Skeletal muscle cell (primary cell): ENCODE measurements around the gene TMEM169.
"Not testable (repeated sequence)": the region's sequence is repeated elsewhere in the genome, so short reads cannot be mapped to it uniquely, and the experiment has no call there.

Experiments used
- DNase-seq: peaks from one replicate; pipeline ENCODE4 v3.0.0-alpha.2; 2010; ENCODE audit warnings: low read depth
- H3K4me3 ChIP-seq: 2 replicates; pipeline ENCODE4 v1.5.1; 2011; ENCODE audit warnings: low read depth, mild to moderate bottlenecking, control low read depth, low read length, moderate library complexity

Gene TMEM169

DNA sequence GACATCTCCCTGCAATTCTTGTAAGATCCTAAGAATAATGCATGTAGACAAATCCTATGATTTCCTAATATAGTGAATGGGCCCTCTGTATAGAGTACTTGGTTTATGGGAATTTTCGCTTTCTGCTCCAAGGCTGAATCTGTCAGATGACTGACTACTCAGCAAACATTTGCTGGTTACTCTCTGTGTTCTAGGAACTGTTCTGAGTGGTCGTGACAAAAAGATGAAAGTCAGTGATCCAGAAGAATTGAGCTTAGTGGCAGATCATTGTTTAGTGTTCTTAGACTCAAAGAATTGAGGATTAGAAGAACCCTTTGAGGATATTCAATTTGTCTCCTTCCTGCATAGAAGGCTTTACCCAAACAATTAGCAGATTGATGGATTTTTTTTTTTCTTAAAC is 37.4 kb downstream of the TMEM169 start:
- no peak overlapping the region for H3K4me3 ChIP-seq
- no peak for DNase-seq

DNA sequence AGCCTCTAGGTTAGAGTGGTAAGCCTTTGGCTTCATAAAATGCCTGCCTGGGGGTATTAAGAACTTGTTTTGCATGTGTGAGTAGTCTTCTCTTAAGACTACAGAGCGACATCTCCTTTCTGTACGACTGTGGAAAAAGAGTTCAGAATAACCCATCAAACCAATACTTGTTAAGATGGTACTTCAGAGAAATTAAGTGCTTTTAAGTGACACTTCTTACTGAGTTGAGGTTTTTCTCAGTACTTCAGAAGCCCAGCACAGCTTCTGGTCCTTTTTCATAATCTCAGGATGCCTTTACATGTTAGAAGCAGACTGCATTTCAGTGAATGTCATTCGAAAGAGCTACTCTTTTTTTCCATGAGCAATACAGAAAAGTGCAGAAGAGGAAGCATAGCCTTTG is 38.3 kb downstream of the TMEM169 start:
- no peak for DNase-seq
- no peak overlapping the region for H3K4me3 ChIP-seq

DNA sequence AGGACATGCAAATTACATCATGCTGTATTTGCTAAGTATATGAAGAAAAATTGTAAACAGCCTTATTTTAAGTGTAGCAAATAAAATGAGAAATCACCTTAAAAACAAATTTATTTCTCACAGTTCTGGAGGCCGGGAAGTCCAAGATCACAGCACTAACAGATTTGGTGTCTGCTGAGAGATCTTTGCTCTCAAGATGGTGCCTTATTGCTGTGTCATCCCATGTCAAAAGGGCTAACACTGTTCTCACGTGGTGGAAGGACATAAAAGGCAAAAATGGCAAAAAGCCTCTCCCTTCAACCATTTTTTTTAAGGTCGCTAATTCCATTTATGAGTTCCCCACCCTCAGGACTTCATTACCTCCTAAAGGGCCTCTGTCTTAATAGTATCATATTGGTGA is 39.5 kb downstream of the TMEM169 start:
- H3K4me3 ChIP-seq: no peak overlapping the region
- DNase-seq: no peak

DNA sequence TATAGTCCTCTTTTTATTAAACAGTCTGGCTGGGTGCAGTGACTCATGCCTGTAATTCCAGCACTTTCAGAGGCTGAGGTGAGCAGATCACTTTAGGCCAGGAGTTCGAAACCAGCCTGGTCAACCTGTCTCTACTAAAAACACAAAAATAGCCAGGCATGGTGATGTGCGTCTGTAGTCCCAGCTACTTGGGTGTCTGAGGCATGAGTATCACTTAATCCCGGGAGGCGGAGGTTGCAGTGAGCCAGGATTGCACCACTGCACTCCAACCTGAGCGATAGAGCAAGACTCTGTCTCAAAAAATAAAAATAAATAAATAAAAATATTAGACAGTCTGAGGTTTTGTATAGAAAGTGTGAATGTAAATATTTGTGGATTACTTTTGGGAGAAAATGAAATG is 45.2 kb downstream of the TMEM169 start:
- no peak for DNase-seq
- no peak overlapping the region for H3K4me3 ChIP-seq

DNA sequence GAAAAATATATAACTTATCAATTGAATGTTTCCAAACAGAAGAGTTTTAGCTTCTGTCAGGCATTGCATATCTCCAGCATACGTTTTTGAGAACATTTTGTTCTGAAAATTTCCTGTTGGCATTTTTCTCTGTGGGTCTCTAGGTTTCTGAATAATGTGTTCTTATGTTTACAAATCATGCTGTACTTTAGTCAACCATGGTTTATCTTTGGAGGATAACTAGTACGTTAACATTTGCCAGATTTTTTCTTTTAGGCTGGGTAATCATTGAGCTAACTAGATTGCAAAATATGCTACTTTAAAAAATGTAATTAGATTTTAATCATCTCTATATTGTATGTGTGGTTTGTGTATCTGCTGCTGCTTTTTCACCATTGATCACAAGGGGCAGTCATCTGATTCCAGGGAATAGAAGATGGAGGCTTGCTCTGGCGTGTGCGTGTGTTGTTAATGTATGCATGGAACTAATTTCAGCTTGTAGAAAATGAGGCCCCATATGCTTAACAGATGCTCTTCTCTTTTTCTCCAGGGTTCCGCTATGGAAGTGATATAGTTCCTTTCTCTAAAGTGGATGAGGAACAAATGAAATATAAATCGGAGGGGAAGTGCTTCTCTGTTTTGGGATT is 48.7 kb downstream of the TMEM169 start:
- no peak overlapping the region for H3K4me3 ChIP-seq
- DNase-seq: no peak

DNA sequence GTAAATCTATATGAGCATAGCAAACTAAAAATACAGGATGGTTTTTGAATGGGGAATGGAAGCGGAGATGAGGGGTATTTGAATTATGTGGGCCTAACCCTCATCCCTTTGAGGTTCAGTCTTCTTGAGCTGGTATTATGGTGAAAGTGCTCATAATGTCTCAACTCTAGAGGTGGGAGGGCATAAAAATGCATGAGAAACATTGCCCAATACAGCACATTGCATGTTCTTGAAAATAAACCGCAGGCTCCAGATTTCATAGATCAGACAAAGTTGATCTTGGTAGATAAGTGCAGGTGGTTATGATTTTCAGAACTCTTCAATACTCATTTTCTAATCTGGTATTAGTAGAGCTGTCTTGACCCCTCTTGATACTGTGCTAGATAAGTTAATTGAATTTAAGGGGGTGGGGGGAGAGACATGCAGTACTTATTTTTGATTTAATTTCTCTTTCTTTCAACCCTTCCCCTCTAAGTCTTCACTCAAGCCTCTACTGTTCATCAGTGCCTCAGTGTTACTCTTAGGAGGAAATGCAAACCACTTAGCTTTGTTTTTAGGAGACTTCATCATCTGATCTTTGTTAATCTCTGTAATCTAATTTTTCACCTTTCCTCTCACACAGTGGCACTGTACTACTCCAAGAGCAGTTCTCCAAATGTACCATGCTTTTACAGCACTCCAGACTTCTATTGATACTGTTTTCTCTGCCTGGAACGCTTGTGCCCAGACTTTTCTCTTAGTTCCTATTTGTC is 49.6 kb downstream of the TMEM169 start:
- no peak for DNase-seq
- H3K4me3 ChIP-seq: no peak overlapping the region

DNA sequence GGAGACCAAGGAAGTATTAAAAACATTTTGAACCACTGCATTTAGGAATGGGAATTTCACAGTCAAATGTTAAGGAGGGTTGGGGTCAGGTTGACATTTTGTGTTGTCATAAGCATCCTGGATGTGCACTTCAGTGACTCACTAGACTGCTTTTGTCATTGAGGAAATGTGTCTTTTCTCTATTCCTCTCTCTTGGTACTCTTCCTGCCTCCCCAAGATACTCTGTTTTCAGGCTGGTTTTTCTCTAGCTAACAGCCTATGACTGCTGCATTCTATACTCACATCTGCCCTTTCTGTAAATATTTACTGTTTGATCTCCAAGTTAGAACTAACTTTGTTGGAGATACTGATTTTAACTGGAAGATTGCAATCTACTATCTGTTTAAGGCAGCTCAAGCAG is 50.9 kb downstream of the TMEM169 start:
- DNase-seq: no peak
- H3K4me3 ChIP-seq: no peak overlapping the region

DNA sequence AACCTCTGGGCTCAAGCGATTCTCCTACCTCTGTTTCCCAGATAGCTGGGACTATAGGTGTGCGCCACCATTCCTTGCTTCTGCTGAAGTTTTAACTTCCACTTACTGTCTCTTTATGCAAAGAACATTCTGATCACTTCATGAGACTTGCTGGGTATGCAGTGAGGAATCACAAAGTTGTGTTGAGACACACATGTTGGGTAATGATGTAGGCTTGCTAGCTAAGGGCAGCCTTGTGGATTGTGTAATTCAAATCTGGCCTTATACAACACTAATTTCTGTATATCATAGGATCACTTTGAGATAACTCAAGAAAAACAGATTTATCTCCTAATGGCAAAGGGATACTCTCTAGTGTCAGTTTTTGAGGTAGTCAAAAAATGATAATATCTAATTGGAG is 51.7 kb downstream of the TMEM169 start:
- H3K4me3 ChIP-seq: no peak overlapping the region
- DNase-seq: no peak

DNA sequence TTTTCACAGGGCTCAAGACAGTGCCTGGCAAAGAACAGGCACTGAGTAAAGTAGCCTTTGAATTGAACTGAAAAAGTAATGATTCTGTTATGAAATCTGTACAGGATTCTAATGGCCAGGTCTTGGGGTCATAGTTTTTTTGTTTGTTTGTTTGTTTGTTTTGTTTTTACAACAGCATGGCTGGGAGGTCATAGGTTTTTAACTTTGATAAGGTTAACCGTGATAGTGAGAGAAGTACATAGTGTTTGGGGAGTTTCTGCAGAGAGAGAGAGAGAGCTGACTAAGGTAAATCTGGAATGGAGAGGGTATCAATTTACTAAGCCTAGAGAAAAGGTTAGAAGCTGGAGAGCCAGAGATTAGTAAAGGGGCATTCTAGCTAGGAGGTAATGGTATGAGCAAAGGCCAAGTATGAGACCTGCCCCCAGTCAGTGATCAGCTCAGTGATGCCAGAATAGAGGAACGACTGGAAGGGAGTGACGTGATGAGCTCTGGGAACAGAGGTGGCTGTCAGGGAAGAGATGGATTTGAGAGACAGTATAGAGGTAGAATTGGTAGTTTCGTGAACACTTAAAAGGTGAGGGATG is 53.3 kb downstream of the TMEM169 start:
- no peak for DNase-seq

DNA sequence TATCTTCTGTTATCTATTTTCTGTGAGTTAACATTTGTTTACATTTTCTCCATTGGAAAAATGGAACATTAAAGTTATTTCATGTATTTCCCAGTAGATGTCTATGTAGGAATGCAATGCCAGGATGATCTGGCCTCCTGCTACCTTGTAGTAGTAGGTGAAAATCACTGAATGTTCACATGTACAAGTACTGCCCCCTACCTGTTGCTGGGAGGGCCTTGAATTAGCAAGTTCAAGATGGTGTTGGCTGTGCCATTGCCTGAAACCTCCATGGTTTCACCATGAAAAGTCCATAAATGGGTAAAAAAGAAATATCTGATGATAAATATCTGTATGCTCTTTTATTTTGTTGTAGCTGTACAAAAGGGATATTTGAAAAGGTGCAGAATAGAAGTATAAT is 58.2 kb downstream of the TMEM169 start:
- DNase-seq: no peak
- no peak overlapping the region for H3K4me3 ChIP-seq

More for the DNA sequence above, 53.3 kb downstream of the TMEM169 start:
- no peak overlapping the region for H3K4me3 ChIP-seq

DNA sequence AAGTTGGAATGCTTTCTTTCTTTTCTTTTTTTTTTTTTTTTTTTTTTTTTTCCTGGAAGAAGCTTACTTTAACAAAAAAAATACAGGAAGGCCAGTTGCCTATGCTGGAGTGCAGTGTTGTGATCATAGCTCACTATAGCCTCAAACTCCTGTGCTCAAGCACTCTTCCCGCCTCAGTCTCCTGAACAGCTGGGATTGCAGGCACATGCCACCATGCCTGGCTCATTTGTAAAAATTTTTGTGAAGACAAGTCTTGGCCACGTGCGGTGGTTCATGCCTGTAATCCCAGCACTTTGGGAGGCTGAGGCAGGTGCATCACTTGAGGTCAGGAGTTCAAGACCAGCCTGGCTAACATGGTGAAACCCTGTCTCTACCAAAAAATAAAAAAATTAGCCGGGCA is 59.8 kb downstream of the TMEM169 start:
- H3K4me3 ChIP-seq, DNase-seq: not testable (repeated sequence)

DNA sequence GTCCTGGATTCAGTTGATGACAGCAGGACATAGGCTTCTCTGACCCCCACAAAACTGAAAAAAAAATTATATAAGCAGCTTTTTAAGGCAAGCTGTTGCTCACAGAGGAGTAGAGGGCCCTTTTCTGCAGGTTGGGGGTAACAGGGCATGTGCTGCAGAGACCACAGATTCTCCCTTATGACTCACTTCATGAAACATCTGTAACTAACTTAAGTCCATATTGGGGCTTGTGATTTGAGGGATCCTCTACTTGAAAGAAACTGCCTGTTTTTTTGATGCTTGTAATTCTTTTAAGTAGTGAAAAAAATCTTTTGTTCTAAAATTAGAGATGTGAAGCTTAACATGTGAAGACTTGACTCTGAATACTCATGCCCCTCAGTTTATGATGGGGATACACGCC is 60.8 kb downstream of the TMEM169 start:
- DNase-seq: peak; percentile 34
- H3K4me3 ChIP-seq: no peak overlapping the region

DNA sequence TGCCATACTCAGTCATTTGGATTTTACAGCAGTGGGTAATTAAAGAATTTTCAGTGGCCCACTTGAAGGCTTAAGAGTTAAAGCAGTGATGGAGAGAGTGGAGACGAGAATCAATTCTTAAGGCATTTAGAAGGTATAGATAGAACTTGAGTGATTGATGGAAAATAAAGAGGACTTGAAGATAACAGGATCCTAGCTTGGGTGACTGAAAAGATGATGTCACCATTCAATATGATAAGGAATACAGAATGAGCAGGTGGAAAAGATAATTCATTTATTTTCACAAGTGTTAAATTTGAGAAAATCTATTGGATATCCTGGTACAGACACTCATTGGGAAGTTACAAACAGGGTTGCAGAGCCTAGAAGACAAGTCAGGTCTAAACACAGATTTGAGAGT is 62.7 kb downstream of the TMEM169 start:
- DNase-seq: no peak
- no peak overlapping the region for H3K4me3 ChIP-seq

DNA sequence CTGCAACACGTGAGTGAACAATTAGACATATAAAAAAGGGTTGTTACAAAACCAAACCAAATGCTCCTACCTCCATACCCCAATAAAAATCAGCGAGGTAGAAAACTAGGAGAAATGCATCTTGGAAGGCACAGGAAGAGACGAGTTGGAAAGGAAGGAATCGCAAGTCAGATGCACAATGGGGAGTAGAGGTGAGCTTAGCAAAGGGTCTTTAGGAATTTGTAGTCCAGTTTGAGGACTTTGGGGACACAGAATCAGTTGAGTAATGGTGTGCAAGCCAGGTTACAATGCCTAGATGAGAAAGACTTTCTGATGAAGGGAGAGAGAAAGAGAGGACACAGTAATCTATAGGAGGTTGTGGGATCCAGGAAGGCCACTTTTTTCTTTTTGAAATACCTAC is 63.1 kb downstream of the TMEM169 start:
- H3K4me3 ChIP-seq: no peak overlapping the region
- no peak for DNase-seq

DNA sequence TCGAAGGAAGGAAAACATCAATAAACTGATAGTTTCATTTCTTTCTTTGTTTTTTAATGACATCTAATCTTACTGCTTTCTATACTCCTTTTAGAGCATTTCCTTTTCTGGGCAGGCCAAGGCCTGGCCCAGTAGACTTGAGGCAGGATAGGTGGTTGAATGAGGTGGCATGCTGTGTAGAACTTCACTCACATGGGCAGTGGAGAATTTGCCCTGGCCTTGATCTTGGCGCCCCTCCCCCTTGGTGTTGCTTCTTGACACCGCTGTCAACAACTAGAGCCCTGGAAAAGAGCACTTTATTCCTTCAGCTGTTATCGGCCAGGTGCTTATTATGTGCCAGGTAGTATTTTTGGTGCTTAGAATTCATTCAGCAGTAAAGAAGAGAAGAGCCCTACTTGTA is 64.9 kb downstream of the TMEM169 start:
- no peak for DNase-seq
- no peak overlapping the region for H3K4me3 ChIP-seq

DNA sequence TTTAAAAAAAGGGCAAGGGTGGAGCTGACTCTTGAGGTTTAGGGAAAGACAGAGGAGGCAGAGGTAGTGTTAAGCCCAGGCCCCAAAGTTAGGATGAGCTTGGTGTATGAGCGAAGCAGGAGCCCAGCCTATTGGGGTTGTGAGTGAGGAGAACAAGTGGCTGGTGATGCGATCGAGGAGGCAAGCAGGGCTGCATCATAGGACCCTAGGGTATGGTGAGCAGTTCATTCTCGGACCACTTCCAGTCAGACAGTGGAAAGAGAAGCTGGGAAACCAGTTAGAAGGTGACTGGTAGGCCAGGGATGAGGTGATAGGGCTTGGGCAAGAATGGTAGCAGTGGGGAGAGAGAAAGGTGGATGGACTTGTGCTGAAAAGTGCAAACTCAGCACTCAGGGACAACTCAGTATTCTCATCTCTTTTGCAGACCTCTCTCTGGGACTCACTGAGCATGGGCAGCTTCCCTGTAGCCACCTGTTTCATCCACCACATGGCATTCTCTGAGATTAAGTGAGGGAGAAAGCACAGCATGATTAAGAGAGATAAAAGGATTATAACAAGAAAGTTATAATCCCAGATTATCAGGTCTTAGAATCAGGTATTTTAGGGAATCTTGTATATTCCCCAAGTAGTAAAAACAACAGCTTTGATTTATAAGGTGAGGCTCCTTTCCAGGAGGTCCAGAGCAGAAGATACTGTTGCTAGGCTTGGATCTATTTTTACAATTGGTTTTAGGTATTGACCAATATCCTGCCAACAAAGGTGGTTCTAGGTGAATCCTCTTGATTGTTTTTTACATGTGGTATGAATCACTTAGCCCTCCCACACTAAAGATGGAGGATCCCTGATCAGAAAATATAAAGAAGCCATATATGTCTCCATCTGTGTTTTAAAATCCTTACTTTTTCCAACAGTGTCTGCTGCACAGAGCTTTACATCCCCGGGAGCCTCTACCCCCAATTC is 65.7 kb downstream of the TMEM169 start:
- no peak overlapping the region for H3K4me3 ChIP-seq
- no peak for DNase-seq

DNA sequence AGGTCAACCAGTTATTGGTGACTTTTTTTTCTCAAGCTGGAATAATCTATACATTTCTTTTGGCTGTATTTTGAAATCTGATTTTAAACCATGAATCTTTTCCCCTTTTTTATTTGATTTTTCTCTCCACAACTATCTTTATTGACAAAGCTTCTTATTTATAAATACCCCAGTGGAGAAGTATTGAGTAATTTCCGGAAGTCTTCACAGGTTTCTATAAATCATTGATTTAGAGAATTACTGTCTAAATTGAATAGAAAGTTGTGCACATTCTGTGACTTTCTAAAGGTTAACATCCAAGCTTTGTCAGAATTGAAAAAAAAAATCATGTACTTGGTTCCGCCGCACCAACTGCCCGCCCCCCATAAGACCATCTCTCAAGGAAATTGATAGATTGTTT is 67.3 kb downstream of the TMEM169 start:
- no peak for DNase-seq
- H3K4me3 ChIP-seq: no peak overlapping the region

DNA sequence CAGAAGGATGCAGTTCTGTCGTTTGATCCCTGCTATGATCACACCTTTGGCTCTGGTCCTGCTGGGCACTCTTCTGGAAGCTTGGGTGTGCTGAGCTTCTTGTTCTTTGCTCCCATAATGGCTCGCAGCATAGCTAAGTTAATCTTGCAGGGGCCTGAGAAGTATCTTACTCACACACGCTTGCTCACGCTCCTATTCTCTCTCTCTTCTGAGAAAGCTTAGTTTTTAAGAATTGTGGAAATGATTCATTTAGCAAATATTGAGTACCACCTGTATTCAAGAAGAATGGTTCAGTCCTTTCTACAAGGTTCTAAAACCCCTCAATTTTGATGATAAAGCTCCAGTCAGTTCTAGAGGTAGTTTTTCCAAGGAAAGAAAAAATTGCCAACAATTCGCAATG is 68.0 kb downstream of the TMEM169 start:
- no peak overlapping the region for H3K4me3 ChIP-seq
- DNase-seq: no peak

DNA sequence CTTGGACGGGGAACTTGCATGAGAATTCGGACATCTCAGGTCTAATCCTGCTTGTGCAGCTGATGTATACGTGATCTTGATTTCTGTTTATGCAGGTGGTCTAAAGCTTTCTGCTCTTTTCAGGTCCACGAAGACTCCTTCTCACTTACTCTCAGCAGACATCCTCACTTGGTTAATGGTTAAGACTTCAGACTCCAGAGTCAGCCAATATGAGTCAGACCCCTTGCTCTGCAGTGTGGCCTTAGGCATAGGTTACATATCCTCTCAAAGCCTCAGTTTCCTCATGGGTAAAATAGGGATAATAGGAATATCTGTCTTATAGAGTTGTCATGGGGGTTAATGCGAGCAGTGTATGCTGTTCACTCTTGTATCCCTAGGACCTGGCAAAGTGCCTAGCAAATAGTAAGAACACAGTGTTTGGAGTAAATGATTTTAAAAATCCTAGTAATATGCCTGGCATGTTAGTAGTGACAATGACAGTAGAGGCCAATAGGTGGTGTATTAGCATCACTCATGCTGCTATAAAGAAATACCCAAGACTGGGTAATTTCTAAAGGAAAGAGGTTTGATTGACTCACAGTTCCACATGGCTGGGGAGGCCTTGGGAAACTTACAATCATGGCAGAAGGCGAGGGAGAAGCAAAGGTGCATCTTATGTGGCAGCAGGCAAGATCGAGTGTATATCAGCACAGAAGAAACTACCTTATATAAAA is 69.8 kb downstream of the TMEM169 start:
- no peak overlapping the region for H3K4me3 ChIP-seq
- DNase-seq: no peak
